ENCODE measurements around the gene GPC1. TPM values are rescaled to one million over a fixed set of nuclear protein-coding genes. Genes with fewer than 3 reads are reported as not detected.
A peak's percentile ranks its signal among the peaks of the same experiment; 100 is the strongest.

The GPC1 gene
- total and polyA plus RNA-seq, 2 of the 13 experiments (the other 11 are each of a cell fraction or from before 2014, with no cell fraction given): 4.0 to 5.5 TPM

DNA sequence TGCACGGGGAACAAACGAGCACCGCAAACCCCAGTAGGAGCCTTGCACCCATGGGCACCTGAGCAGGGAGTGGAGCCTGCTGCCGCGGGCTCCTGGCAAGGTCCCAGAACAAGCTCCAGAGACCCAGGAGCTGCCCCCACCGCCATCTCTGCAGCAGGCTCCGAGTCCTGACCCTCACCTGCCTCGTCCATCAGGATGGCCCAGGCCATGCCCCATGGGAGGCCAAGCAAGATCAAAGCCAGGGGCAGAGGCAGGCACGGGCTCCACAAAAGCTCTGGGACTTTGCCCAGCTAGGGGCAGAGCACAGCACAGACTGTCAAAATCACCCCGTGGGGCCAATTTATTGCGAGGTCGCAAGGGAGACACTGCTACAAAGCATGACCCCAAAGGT lies 43.6 kb downstream of the GPC1 start:
- no peak overlapping the region for H2AFZ ChIP-seq (ENCODE audit: low read length)
- in situ Hi-C loops (cut with HindIII; ENCODE audit: extremely low pct_ligation_motif_present, low pct_unique_long_range_greater_than_20kb) (no loop called here), intact Hi-C loops (cut with micrococcal nuclease; ENCODE audit: unreplicated experiment) (no loop called here)
- FAIRE-seq (no peak), ATAC-seq (peak; percentile 21; the same call in 2 of the 3 replicates), DNase-seq (ENCODE audit: low spot score) (no peak)
- H3K9me3 ChIP-seq (ENCODE audit: low read length): no peaks in the 10 kb centered on the region
- ChIA-PET CTCF (ENCODE audit: low intra/inter-chr PET ratio, low total read pairs) (no interaction called here), POLR2A (no interaction called here)
- no peak overlapping the region for H3K27ac ChIP-seq (ENCODE audit: extremely low read length, insufficient read depth, low read length)
- no peaks in the 10 kb centered on the region for H3K79me2 ChIP-seq (ENCODE audit: insufficient read depth, low read length)
- no peaks in the 10 kb centered on the region for H3K4me1 ChIP-seq (ENCODE audit: insufficient read depth, low read length)
- no peak overlapping the region for H3K4me2 ChIP-seq (ENCODE audit: low read depth, low read length)
- no peak overlapping the region for H3K9ac ChIP-seq (ENCODE audit: insufficient read depth, low read depth, low read length)
- H3K27me3 ChIP-seq (ENCODE audit: control insufficient read depth in 1 of 2, insufficient read depth in 2 of 2, low read length in 2 of 2): no peaks in the 10 kb centered on the region
- H3K36me3 ChIP-seq (replicated peaks in 1 of 2; ENCODE audit: control insufficient read depth in 1 of 2, insufficient read depth in 2 of 2, low read length in 2 of 2): peaks cover 0 to 1% of the 10 kb centered on the region in 2 experiments; a peak in 1 of 5 replicates
- H4K20me1 ChIP-seq (ENCODE audit: insufficient read depth, low read length): no peaks in the 10 kb centered on the region
- BruUV-seq (replicated peaks): no TSS peak
- no peak for TF ChIP-seq ZNF501 (CRISPR knock-in tag; IDR thresholded peaks at IDR 0.05)
- no peak for TF ChIP-seq JARID2 (CRISPR knock-in tag; IDR thresholded peaks at IDR 0.05; ENCODE audit: insufficient replicate concordance)
- TF ChIP-seq ZC3H13 (CRISPR knock-in tag; IDR thresholded peaks at IDR 0.05): no peak
- no peak for TF ChIP-seq PHF8 (CRISPR knock-in tag; IDR thresholded peaks at IDR 0.05)
- TF ChIP-seq RBM22 (optimal IDR thresholded peaks at IDR 0.05; ENCODE audit: low read length): peak; percentile 19
- TF ChIP-seq ZNF160 (CRISPR knock-in tag; IDR thresholded peaks at IDR 0.05): no peak
- TF ChIP-seq ZFP36 (IDR thresholded peaks at IDR 0.05; ENCODE audit: borderline replicate concordance, low read depth, low read length, partially characterized antibody): no peak
- 87% methylated on average over 12 of the region's 12 CpGs for WGBS (ENCODE audit: low lambda C conversion rate)
- H3K4me3 ChIP-seq (replicated peaks in 1 of 3; ENCODE audit: insufficient read depth in 1 of 3, low read depth in 2 of 3, low read length in 3 of 3): no peak overlapping the region

- TF ChIP-seq ZNF615 (CRISPR knock-in tag; IDR thresholded peaks at IDR 0.05; ENCODE audit: borderline replicate concordance): no peak
- peak; percentile 18 for TF ChIP-seq AGO2 (optimal IDR thresholded peaks at IDR 0.05; ENCODE audit: low read depth, low read length)
- CTCF ChIA-PET (ENCODE audit: low intra/inter-chr PET ratio, low total read pairs): no interaction called here
- Histone ChIP-seq H4K20me1 (ENCODE audit: insufficient read depth, low read length) (no peaks in the 10 kb centered on the region), H3K27ac (ENCODE audit: extremely low read length, insufficient read depth, low read length) (no peak overlapping the region), H3K79me2 (ENCODE audit: insufficient read depth, low read length) (no peaks in the 10 kb centered on the region), H3K9me3 (ENCODE audit: low read length) (no peaks in the 10 kb centered on the region), H3K9ac (ENCODE audit: insufficient read depth, low read depth, low read length) (no peak overlapping the region), H3K27me3 (ENCODE audit: control insufficient read depth in 1 of 2, insufficient read depth in 2 of 2, low read length in 2 of 2) (no peaks in the 10 kb centered on the region), H3K4me3 (replicated peaks in 1 of 3; ENCODE audit: insufficient read depth in 1 of 3, low read depth in 2 of 3, low read length in 3 of 3) (no peak overlapping the region), H3K4me1 (ENCODE audit: insufficient read depth, low read length) (no peaks in the 10 kb centered on the region), H3K4me2 (ENCODE audit: low read depth, low read length) (no peak overlapping the region), H2AFZ (ENCODE audit: low read length) (no peak overlapping the region), H3K36me3 (replicated peaks in 1 of 2; ENCODE audit: control insufficient read depth in 1 of 2, insufficient read depth in 2 of 2, low read length in 2 of 2) (peaks cover 0 to 1% of the 10 kb centered on the region in 2 experiments; a peak in 1 of 5 replicates)
- 93% methylated on average over 19 of the region's 25 CpGs for WGBS (ENCODE audit: low lambda C conversion rate)
- DNase-seq (ENCODE audit: low spot score) (no peak), ATAC-seq (peak; percentile 16; the same call in 1 of the 3 replicates), FAIRE-seq (no peak)
- in situ Hi-C loops (cut with HindIII; ENCODE audit: extremely low pct_ligation_motif_present, low pct_unique_long_range_greater_than_20kb): no loop called here
- BruUV-seq (replicated peaks): no TSS peak
- POLR2A ChIA-PET: no interaction called here
- intact Hi-C loops (cut with micrococcal nuclease; ENCODE audit: unreplicated experiment): no loop called here
Measured at GRCh38 chr2:240480834-240481623, 45.6 kb downstream of the GPC1 start.
